WTC11 (cell line): ENCODE measurements around the gene OLFM2. TPM values are rescaled to one million over a fixed set of nuclear protein-coding genes. Genes with fewer than 3 reads are reported as not detected.

ENCODE experiments used
- ATAC-seq: fragments of 200-7000 bp; cut with Tn5 transposase; 2 replicates; pipeline ENCODE4 v1.10.0; 2021; ENCODE audit warnings: mild to moderate bottlenecking, moderate library complexity
- CTCF ChIA-PET: fragments of 300-600 bp; sonication (Branson Sonifier 250); formaldehyde crosslinking; loops from one replicate; lab custom pipeline; 2021; ENCODE audit warnings: antibody characterized with exemption; lab: Charles Lee
- POLR2A ChIA-PET: fragments of 350-600 bp; sonication (Branson Sonifier 250); formaldehyde crosslinking; loops from one replicate; lab custom pipeline; 2021; ENCODE audit warnings: antibody characterized with exemption; lab: Charles Lee
- DNase-seq: peaks from one replicate; pipeline ENCODE4 v3.0.0; 2021; ENCODE audit warnings: low spot score
- H3K27ac Mint-ChIP-seq: 2 replicates; pipeline ENCODE4 v1.8.0; 2021; ENCODE audit warnings: mixed read lengths
- H3K27me3 Mint-ChIP-seq: 2 replicates; pipeline ENCODE4 v1.8.0; 2021; ENCODE audit warnings: low read depth, mild to moderate bottlenecking, moderate library complexity, mixed read lengths
- H3K36me3 Mint-ChIP-seq: 2 replicates; pipeline ENCODE4 v1.8.0; 2021; ENCODE audit warnings: mixed read lengths
- H3K4me1 Mint-ChIP-seq: 2 replicates; pipeline ENCODE4 v1.8.0; 2022; ENCODE audit warnings: mixed read lengths
- H3K4me3 Mint-ChIP-seq: 2 replicates; pipeline ENCODE4 v1.8.0; 2021; ENCODE audit warnings: mild to moderate bottlenecking, moderate library complexity, mixed read lengths
- H3K9me3 Mint-ChIP-seq: 2 replicates; pipeline ENCODE4 v1.8.0; 2021; ENCODE audit warnings: mixed read lengths
- GABPB1 ChIP-seq: sonication (generic); formaldehyde crosslinking; IDR thresholded peaks from 2 replicates; pipeline ENCODE4 v1.8.1; 2023; ENCODE audit warnings: mild to moderate bottlenecking, missing genetic modification reagents
- GTF2I ChIP-seq: fragments of 250-450 bp; sonication (Bioruptor Pico); conservative IDR thresholded peaks from 2 replicates; pipeline ENCODE4 v1.4.0; 2021; ENCODE audit warnings: mild to moderate bottlenecking
- HMGA2 ChIP-seq: fragments of 250-450 bp; sonication (Bioruptor Pico); IDR thresholded peaks from 2 replicates; pipeline ENCODE4 v1.4.0; 2021; ENCODE audit warnings: mild to moderate bottlenecking, moderate library complexity
- JUN ChIP-seq: sonication (generic); formaldehyde crosslinking; IDR thresholded peaks from 2 replicates; pipeline ENCODE4 v1.8.0; 2023; ENCODE audit warnings: mild to moderate bottlenecking, missing genetic modification reagents
- MYBL2 ChIP-seq: sonication (generic); formaldehyde crosslinking; IDR thresholded peaks from 2 replicates; pipeline ENCODE4 v1.8.1; 2023; ENCODE audit warnings: mild to moderate bottlenecking, moderate library complexity, missing genetic modification reagents
- NFE2L1 ChIP-seq: sonication (generic); formaldehyde crosslinking; IDR thresholded peaks from 2 replicates; pipeline ENCODE4 v1.8.1; 2023; ENCODE audit warnings: missing genetic modification reagents
- NFYB ChIP-seq: sonication (generic); formaldehyde crosslinking; conservative IDR thresholded peaks from 2 replicates; pipeline ENCODE4 v1.8.0; 2022; ENCODE audit warnings: low read depth, missing genetic modification reagents
- NR3C1 ChIP-seq: sonication (generic); formaldehyde crosslinking; conservative IDR thresholded peaks from 2 replicates; pipeline ENCODE4 v1.8.1; 2023; ENCODE audit warnings: low read depth, mild to moderate bottlenecking, missing genetic modification reagents
- PRRX2 ChIP-seq: fragments of 250-450 bp; sonication (Bioruptor Pico); IDR thresholded peaks from 2 replicates; pipeline ENCODE4 v1.8.0; 2021; ENCODE audit warnings: mild to moderate bottlenecking
- RORB ChIP-seq: fragments of 250-450 bp; sonication (Bioruptor Pico); IDR thresholded peaks from 2 replicates; pipeline ENCODE4 v1.9.0; 2021; ENCODE audit warnings: mild to moderate bottlenecking
- SMAD4 ChIP-seq: sonication (generic); formaldehyde crosslinking; IDR thresholded peaks from 2 replicates; pipeline ENCODE4 v1.8.0; 2022; ENCODE audit warnings: mild to moderate bottlenecking, missing genetic modification reagents
- SP1 ChIP-seq: sonication (generic); formaldehyde crosslinking; conservative IDR thresholded peaks from 2 replicates; pipeline ENCODE4 v1.8.1; 2022; ENCODE audit warnings: missing genetic modification reagents
- ZBTB21 ChIP-seq: sonication (generic); formaldehyde crosslinking; IDR thresholded peaks from 2 replicates; pipeline ENCODE4 v1.8.1; 2023; ENCODE audit warnings: mild to moderate bottlenecking, missing genetic modification reagents, borderline replicate concordance
- ZNF317 ChIP-seq: sonication (generic); formaldehyde crosslinking; IDR thresholded peaks from 2 replicates; pipeline ENCODE4 v1.8.1; 2023; ENCODE audit warnings: low read depth, mild to moderate bottlenecking, moderate library complexity, missing genetic modification reagents, borderline replicate concordance
- ZNF396 ChIP-seq: fragments of 250-450 bp; sonication (Bioruptor Pico); IDR thresholded peaks from 2 replicates; pipeline ENCODE4 v1.8.0; 2021; ENCODE audit warnings: mild to moderate bottlenecking, moderate library complexity, borderline replicate concordance
- total RNA-seq: library from RNA; stranded (reverse); gene quantifications from 3 replicates; pipeline ENCODE4 v1.2.3, GENCODE V29; 2021
- TF ChIP-seq, protein P1 (sequence below): sonication (generic); formaldehyde crosslinking; IDR thresholded peaks from 2 replicates; pipeline ENCODE4 v1.8.0; 2023; ENCODE audit warnings: missing genetic modification reagents
- TF ChIP-seq, protein P2 (sequence below): sonication (generic); formaldehyde crosslinking; IDR thresholded peaks from 2 replicates; pipeline ENCODE4 v1.8.0; 2022; ENCODE audit warnings: mild to moderate bottlenecking, missing genetic modification reagents
- TF ChIP-seq, protein P3 (sequence below): sonication (generic); formaldehyde crosslinking; IDR thresholded peaks from 2 replicates; pipeline ENCODE4 v1.8.1; 2023; ENCODE audit warnings: mild to moderate bottlenecking, moderate library complexity, missing genetic modification reagents
- TF ChIP-seq, protein P4 (sequence below): sonication (generic); formaldehyde crosslinking; IDR thresholded peaks from 2 replicates; pipeline ENCODE4 v1.8.1; 2023; ENCODE audit warnings: mild to moderate bottlenecking, missing genetic modification reagents, borderline replicate concordance
- TF ChIP-seq, protein P5 (sequence below): fragments of 200-600 bp; IDR thresholded peaks from 2 replicates; pipeline ENCODE4 v1.8.0; 2022; ENCODE audit warnings: antibody characterized with exemption
- TF ChIP-seq, protein P6 (sequence below): sonication (generic); formaldehyde crosslinking; IDR thresholded peaks from 2 replicates; pipeline ENCODE4 v1.8.0; 2023; ENCODE audit warnings: mild to moderate bottlenecking, missing genetic modification reagents

Gene OLFM2
- total RNA-seq, 1 experiment from 2014 or later, result 66.0 TPM

DNA sequence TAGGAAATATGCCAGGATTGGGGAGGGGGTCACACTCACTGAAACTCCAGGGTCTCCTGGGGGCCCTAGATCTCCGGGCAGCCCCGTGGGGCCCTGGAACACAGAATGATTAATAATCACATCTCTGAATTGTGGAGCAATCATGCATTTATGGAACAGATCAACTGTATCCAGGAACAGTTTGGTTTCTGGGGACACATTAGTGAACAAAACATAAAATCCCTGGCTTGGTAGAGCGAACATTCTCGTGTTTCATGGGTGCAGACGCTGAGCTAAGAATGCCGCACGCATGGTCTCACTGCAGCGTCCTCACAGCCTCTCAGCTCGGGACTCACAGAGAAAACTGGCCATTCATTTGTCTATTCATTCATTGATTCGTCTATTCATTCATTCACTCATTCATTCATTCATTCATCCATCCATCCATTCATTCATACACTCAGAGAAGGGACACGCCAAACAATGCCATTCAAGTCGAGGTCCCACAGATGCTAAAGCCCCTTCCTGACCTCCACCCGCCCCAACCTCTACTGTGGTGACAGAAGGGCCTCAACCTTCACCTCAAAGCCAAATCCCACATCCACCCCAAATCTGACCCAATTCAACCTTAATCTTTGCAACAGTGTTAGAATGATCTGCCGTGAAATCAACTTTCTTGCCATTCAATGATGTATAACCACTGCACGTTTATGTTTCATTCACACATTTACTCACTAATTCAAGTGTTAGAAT is 35.0 kb upstream of the OLFM2 start:
- TF ChIP-seq JUN (CRISPR knock-in tag), result no peak
- TF ChIP-seq ZNF317 (CRISPR knock-in tag), result no peak
- TF ChIP-seq NFE2L1 (CRISPR knock-in tag), result no peak
- no peak for TF ChIP-seq SP1 (CRISPR knock-in tag)
- no peak for TF ChIP-seq ZBTB21 (CRISPR knock-in tag)
- TF ChIP-seq, protein P1, sequence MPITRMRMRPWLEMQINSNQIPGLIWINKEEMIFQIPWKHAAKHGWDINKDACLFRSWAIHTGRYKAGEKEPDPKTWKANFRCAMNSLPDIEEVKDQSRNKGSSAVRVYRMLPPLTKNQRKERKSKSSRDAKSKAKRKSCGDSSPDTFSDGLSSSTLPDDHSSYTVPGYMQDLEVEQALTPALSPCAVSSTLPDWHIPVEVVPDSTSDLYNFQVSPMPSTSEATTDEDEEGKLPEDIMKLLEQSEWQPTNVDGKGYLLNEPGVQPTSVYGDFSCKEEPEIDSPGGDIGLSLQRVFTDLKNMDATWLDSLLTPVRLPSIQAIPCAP (CRISPR knock-in tag), result no peak
- no peak for TF ChIP-seq RORB (CRISPR knock-in tag)
- no peak overlapping the region for H3K27ac Mint-ChIP-seq
- peaks cover 39% of the 10 kb centered on the region for H3K27me3 Mint-ChIP-seq
- CTCF ChIA-PET, result no interaction called here
- no peak overlapping the region for H3K4me3 Mint-ChIP-seq
- DNase-seq, result no peak
- no peak for ATAC-seq
- H3K36me3 Mint-ChIP-seq, result no peaks in the 10 kb centered on the region
- H3K9me3 Mint-ChIP-seq, result peaks cover 4% of the 10 kb centered on the region; the same call in 1 of the 2 replicates
- H3K4me1 Mint-ChIP-seq, result peaks cover 7% of the 10 kb centered on the region
- POLR2A ChIA-PET, result no interaction called here

DNA sequence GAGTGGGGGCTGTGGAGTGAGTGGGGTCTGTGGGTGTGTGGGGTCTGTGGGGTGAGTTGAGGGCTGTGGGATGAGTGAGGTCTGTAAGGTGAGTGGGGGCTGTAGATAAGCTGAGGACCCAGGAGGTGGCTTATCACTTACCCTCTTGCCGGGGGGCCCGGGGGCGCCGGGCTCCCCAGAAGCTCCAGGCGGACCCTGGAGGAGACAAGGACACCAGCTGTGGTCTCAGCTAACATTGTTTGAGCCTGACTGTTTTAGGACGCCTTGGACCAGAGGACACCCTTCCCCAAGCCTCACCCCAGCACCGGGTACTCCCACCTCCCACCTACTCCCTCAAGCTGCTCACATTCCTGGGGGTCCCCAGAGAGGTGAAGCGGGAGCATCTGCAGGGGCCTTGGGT is 34.2 kb upstream of the OLFM2 start:
- no peaks in the 10 kb centered on the region for H3K36me3 Mint-ChIP-seq
- H3K27me3 Mint-ChIP-seq, result peaks cover 48% of the 10 kb centered on the region
- ChIA-PET CTCF (interaction anchor here (1.0 kb wide), 1 partner anchor 29 kb away, joined by 5 read pairs; no protein-coding TSS in a partner anchor), POLR2A (interaction anchor here (0.6 kb wide), 1 partner anchor 13 kb away, joined by 3 read pairs; no protein-coding TSS in a partner anchor)
- H3K4me3 Mint-ChIP-seq, result no peak overlapping the region
- DNase-seq (no peak), ATAC-seq (no peak)
- no peak overlapping the region for H3K27ac Mint-ChIP-seq
- peaks cover 7% of the 10 kb centered on the region for H3K4me1 Mint-ChIP-seq
- peaks cover 4% of the 10 kb centered on the region; the same call in 1 of the 2 replicates for H3K9me3 Mint-ChIP-seq
- TF ChIP-seq, protein P2, sequence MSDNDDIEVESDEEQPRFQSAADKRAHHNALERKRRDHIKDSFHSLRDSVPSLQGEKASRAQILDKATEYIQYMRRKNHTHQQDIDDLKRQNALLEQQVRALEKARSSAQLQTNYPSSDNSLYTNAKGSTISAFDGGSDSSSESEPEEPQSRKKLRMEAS (CRISPR knock-in tag), result no peak
- TF ChIP-seq GABPB1 (CRISPR knock-in tag) (no peak), MYBL2 (CRISPR knock-in tag) (no peak), PRRX2 (CRISPR knock-in tag) (no peak), HMGA2 (CRISPR knock-in tag) (no peak), SMAD4 (CRISPR knock-in tag) (no peak), ZNF396 (CRISPR knock-in tag) (no peak), ZBTB21 (CRISPR knock-in tag) (no peak), NR3C1 (CRISPR knock-in tag) (no peak), ZNF317 (CRISPR knock-in tag) (no peak), GTF2I (CRISPR knock-in tag) (no peak), NFYB (CRISPR knock-in tag) (no peak)
- TF ChIP-seq, protein P3, sequence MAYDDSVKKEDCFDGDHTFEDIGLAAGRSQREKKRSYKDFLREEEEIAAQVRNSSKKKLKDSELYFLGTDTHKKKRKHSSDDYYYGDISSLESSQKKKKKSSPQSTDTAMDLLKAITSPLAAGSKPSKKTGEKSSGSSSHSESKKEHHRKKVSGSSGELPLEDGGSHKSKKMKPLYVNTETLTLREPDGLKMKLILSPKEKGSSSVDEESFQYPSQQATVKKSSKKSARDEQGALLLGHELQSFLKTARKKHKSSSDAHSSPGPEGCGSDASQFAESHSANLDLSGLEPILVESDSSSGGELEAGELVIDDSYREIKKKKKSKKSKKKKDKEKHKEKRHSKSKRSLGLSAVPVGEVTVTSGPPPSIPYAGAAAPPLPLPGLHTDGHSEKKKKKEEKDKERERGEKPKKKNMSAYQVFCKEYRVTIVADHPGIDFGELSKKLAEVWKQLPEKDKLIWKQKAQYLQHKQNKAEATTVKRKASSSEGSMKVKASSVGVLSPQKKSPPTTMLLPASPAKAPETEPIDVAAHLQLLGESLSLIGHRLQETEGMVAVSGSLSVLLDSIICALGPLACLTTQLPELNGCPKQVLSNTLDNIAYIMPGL (CRISPR knock-in tag), result no peak
- TF ChIP-seq, protein P4, sequence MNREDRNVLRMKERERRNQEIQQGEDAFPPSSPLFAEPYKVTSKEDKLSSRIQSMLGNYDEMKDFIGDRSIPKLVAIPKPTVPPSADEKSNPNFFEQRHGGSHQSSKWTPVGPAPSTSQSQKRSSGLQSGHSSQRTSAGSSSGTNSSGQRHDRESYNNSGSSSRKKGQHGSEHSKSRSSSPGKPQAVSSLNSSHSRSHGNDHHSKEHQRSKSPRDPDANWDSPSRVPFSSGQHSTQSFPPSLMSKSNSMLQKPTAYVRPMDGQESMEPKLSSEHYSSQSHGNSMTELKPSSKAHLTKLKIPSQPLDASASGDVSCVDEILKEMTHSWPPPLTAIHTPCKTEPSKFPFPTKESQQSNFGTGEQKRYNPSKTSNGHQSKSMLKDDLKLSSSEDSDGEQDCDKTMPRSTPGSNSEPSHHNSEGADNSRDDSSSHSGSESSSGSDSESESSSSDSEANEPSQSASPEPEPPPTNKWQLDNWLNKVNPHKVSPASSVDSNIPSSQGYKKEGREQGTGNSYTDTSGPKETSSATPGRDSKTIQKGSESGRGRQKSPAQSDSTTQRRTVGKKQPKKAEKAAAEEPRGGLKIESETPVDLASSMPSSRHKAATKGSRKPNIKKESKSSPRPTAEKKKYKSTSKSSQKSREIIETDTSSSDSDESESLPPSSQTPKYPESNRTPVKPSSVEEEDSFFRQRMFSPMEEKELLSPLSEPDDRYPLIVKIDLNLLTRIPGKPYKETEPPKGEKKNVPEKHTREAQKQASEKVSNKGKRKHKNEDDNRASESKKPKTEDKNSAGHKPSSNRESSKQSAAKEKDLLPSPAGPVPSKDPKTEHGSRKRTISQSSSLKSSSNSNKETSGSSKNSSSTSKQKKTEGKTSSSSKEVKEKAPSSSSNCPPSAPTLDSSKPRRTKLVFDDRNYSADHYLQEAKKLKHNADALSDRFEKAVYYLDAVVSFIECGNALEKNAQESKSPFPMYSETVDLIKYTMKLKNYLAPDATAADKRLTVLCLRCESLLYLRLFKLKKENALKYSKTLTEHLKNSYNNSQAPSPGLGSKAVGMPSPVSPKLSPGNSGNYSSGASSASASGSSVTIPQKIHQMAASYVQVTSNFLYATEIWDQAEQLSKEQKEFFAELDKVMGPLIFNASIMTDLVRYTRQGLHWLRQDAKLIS (CRISPR knock-in tag), result no peak
- TF ChIP-seq, protein P5, sequence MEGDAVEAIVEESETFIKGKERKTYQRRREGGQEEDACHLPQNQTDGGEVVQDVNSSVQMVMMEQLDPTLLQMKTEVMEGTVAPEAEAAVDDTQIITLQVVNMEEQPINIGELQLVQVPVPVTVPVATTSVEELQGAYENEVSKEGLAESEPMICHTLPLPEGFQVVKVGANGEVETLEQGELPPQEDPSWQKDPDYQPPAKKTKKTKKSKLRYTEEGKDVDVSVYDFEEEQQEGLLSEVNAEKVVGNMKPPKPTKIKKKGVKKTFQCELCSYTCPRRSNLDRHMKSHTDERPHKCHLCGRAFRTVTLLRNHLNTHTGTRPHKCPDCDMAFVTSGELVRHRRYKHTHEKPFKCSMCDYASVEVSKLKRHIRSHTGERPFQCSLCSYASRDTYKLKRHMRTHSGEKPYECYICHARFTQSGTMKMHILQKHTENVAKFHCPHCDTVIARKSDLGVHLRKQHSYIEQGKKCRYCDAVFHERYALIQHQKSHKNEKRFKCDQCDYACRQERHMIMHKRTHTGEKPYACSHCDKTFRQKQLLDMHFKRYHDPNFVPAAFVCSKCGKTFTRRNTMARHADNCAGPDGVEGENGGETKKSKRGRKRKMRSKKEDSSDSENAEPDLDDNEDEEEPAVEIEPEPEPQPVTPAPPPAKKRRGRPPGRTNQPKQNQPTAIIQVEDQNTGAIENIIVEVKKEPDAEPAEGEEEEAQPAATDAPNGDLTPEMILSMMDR, result no peak
- TF ChIP-seq, protein P6, sequence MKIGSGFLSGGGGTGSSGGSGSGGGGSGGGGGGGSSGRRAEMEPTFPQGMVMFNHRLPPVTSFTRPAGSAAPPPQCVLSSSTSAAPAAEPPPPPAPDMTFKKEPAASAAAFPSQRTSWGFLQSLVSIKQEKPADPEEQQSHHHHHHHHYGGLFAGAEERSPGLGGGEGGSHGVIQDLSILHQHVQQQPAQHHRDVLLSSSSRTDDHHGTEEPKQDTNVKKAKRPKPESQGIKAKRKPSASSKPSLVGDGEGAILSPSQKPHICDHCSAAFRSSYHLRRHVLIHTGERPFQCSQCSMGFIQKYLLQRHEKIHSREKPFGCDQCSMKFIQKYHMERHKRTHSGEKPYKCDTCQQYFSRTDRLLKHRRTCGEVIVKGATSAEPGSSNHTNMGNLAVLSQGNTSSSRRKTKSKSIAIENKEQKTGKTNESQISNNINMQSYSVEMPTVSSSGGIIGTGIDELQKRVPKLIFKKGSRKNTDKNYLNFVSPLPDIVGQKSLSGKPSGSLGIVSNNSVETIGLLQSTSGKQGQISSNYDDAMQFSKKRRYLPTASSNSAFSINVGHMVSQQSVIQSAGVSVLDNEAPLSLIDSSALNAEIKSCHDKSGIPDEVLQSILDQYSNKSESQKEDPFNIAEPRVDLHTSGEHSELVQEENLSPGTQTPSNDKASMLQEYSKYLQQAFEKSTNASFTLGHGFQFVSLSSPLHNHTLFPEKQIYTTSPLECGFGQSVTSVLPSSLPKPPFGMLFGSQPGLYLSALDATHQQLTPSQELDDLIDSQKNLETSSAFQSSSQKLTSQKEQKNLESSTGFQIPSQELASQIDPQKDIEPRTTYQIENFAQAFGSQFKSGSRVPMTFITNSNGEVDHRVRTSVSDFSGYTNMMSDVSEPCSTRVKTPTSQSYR (CRISPR knock-in tag), result no peak
- TF ChIP-seq, protein P1 (CRISPR knock-in tag), result no peak
